SJSA1 (cell line): ENCODE data around the gene ST8SIA2. TPM values are rescaled to one million over a fixed set of nuclear protein-coding genes. Genes with fewer than 3 reads are reported as not detected.
A peak's percentile ranks its signal among the peaks of the same experiment; 100 is the strongest.

ENCODE experiments used
- DNase-seq, 2 experiments: peaks; one replicate each; pipeline ENCODE4 v3.0.0-alpha.2; 2015 to 2020; ENCODE audit warnings: low spot score in 2 of 2, low read depth in 1 of 2
- H3K27ac ChIP-seq: fragments of 250-450 bp; sonication (Bioruptor Pico); 2 replicates; pipeline ENCODE4 v1.5.1; 2020; ENCODE audit warnings: mild to moderate bottlenecking, moderate library complexity
- H3K27me3 ChIP-seq: fragments of 250-450 bp; sonication (Bioruptor Pico); replicated peaks from 2 replicates; pipeline ENCODE4 v1.5.1; 2020; ENCODE audit warnings: mild to moderate bottlenecking, moderate library complexity
- H3K36me3 ChIP-seq: fragments of 250-450 bp; sonication (Bioruptor Pico); 2 replicates; pipeline ENCODE4 v1.5.1; 2020; ENCODE audit warnings: mild to moderate bottlenecking
- H3K4me1 ChIP-seq: fragments of 250-450 bp; sonication (Bioruptor Pico); replicated peaks from 2 replicates; pipeline ENCODE4 v1.6.1; 2021; ENCODE audit warnings: mild to moderate bottlenecking
- H3K4me3 ChIP-seq: fragments of 250-450 bp; sonication (Bioruptor Pico); 2 replicates; pipeline ENCODE4 v1.5.1; 2020; ENCODE audit warnings: mild to moderate bottlenecking
- H3K9me3 ChIP-seq: fragments of 250-450 bp; sonication (Bioruptor Pico); replicated peaks from 2 replicates; pipeline ENCODE4 v1.5.1; 2020; ENCODE audit warnings: mild to moderate bottlenecking
- total RNA-seq: library from RNA; depleted of rRNA; stranded (reverse); fragments of >200 nt; shearing (Covaris generic); gene quantifications from 2 replicates; pipeline ENCODE4 v1.2.3, GENCODE V29; 2014; rRNA removed

ST8SIA2 gene
- total RNA-seq = 3.9 and 5.7 TPM in 2 replicates

GRCh38 chr15:92393071-92393979 lies at the start of gene ST8SIA2:
Gene ST8SIA2 (plus strand): TSS chr15:92393881. CDS start chr15:92394065, 184 bp downstream.
- no peaks in the 10 kb centered on the region for H3K9me3 ChIP-seq
- peak within 1 kb of the TSS; percentile 57 for H3K4me3 ChIP-seq
- H3K27ac ChIP-seq = no peak within 1 kb of the TSS

GRCh38 chr15:92343924-92344643 lies 49.6 kb upstream of the ST8SIA2 start:
- no peaks in the 10 kb centered on the region for H3K4me1 ChIP-seq
- H3K36me3 ChIP-seq = no peaks in the 10 kb centered on the region
- H3K4me3 ChIP-seq = no peak overlapping the region
- H3K9me3 ChIP-seq = no peaks in the 10 kb centered on the region
- DNase-seq = no peak
- H3K27ac ChIP-seq = no peak overlapping the region
- peaks cover 6% of the 10 kb centered on the region for H3K27me3 ChIP-seq

More at GRCh38 chr15:92393071-92393979, at the start of gene ST8SIA2:
- H3K4me1 ChIP-seq = peaks cover 16% of the 10 kb centered on the region
- H3K36me3 ChIP-seq = no peaks in the 10 kb centered on the region
- H3K27me3 ChIP-seq = peaks cover 59% of the 10 kb centered on the region
- peak; percentile 34 to 60 for DNase-seq

- Histone ChIP-seq H3K9me3 (no peaks in the 10 kb centered on the region), H3K36me3 (no peaks in the 10 kb centered on the region), H3K4me1 (no peaks in the 10 kb centered on the region), H3K27me3 (peaks cover 6% of the 10 kb centered on the region; the same call in 1 of the 2 replicates), H3K4me3 (no peak overlapping the region), H3K27ac (no peak overlapping the region)
- no peak for DNase-seq
These were observed 47.6 kb upstream of the ST8SIA2 start for GRCh38 chr15:92346063-92346462.

- Histone ChIP-seq H3K27ac (no peak overlapping the region), H3K36me3 (no peaks in the 10 kb centered on the region), H3K4me3 (no peak overlapping the region), H3K9me3 (no peaks in the 10 kb centered on the region), H3K27me3 (peaks cover 6% of the 10 kb centered on the region; the same call in 1 of the 2 replicates), H3K4me1 (no peaks in the 10 kb centered on the region)
- DNase-seq = no peak
These were observed 38.4 kb upstream of the ST8SIA2 start for GRCh38 chr15:92355307-92355706.

- H3K27ac ChIP-seq = no peak overlapping the region
- no peak for DNase-seq
- H3K36me3 ChIP-seq = no peaks in the 10 kb centered on the region
These were observed 32.2 kb upstream of the ST8SIA2 start for GRCh38 chr15:92361321-92362000.

GRCh38 chr15:92362001-92362350 lies 31.7 kb upstream of the ST8SIA2 start:
- H3K9me3 ChIP-seq = no peaks in the 10 kb centered on the region
- H3K27me3 ChIP-seq = peaks cover 11% of the 10 kb centered on the region
- no peaks in the 10 kb centered on the region for H3K36me3 ChIP-seq
- no peak overlapping the region for H3K27ac ChIP-seq
- DNase-seq = no peak
- H3K4me1 ChIP-seq = no peaks in the 10 kb centered on the region
- no peak overlapping the region for H3K4me3 ChIP-seq

More at GRCh38 chr15:92361321-92362000, 32.2 kb upstream of the ST8SIA2 start:
- Histone ChIP-seq H3K27me3 (peaks cover 14% of the 10 kb centered on the region), H3K4me1 (no peaks in the 10 kb centered on the region), H3K4me3 (no peak overlapping the region), H3K9me3 (no peaks in the 10 kb centered on the region)

- H3K9me3 ChIP-seq = no peaks in the 10 kb centered on the region
- no peak for DNase-seq
- no peak overlapping the region for H3K27ac ChIP-seq
- H3K4me1 ChIP-seq = no peaks in the 10 kb centered on the region
- H3K4me3 ChIP-seq = no peak overlapping the region
- H3K36me3 ChIP-seq = no peaks in the 10 kb centered on the region
- peaks cover 11% of the 10 kb centered on the region for H3K27me3 ChIP-seq
These were observed 28.6 kb upstream of the ST8SIA2 start for GRCh38 chr15:92365084-92365483.

- H3K4me3 ChIP-seq = no peak overlapping the region
These were observed 27.8 kb upstream of the ST8SIA2 start for GRCh38 chr15:92365906-92366305.

GRCh38 chr15:92366381-92366780 lies 27.3 kb upstream of the ST8SIA2 start:
- Histone ChIP-seq H3K9me3 (no peaks in the 10 kb centered on the region), H3K27me3 (peaks cover 11% of the 10 kb centered on the region), H3K27ac (no peak overlapping the region), H3K4me3 (no peak overlapping the region), H3K36me3 (no peaks in the 10 kb centered on the region), H3K4me1 (no peaks in the 10 kb centered on the region)
- no peak for DNase-seq

More at GRCh38 chr15:92365906-92366305, 27.8 kb upstream of the ST8SIA2 start:
- H3K9me3 ChIP-seq = no peaks in the 10 kb centered on the region
- no peak for DNase-seq
- H3K27ac ChIP-seq = no peak overlapping the region
- peaks cover 11% of the 10 kb centered on the region for H3K27me3 ChIP-seq
- no peaks in the 10 kb centered on the region for H3K4me1 ChIP-seq
- H3K36me3 ChIP-seq = no peaks in the 10 kb centered on the region

GRCh38 chr15:92375057-92375456 lies 18.6 kb upstream of the ST8SIA2 start:
- no peaks in the 10 kb centered on the region for H3K36me3 ChIP-seq
- no peak overlapping the region for H3K27ac ChIP-seq
- H3K4me1 ChIP-seq = no peaks in the 10 kb centered on the region
- no peak overlapping the region for H3K4me3 ChIP-seq
- peaks cover 9% of the 10 kb centered on the region for H3K27me3 ChIP-seq
- no peaks in the 10 kb centered on the region for H3K9me3 ChIP-seq
- DNase-seq = no peak

GRCh38 chr15:92376109-92376508 lies 17.6 kb upstream of the ST8SIA2 start:
- Histone ChIP-seq H3K36me3 (no peaks in the 10 kb centered on the region), H3K9me3 (no peaks in the 10 kb centered on the region), H3K4me1 (no peaks in the 10 kb centered on the region), H3K4me3 (no peak overlapping the region), H3K27me3 (peaks cover 9% of the 10 kb centered on the region), H3K27ac (no peak overlapping the region)
- no peak for DNase-seq

- no peaks in the 10 kb centered on the region for H3K36me3 ChIP-seq
- DNase-seq = no peak
- no peak overlapping the region for H3K4me3 ChIP-seq
These were observed 16.4 kb upstream of the ST8SIA2 start for GRCh38 chr15:92377083-92377789.

More at GRCh38 chr15:92377083-92377789, 16.4 kb upstream of the ST8SIA2 start:
- no peak overlapping the region for H3K27ac ChIP-seq
- H3K4me1 ChIP-seq = no peaks in the 10 kb centered on the region
- H3K27me3 ChIP-seq = peaks cover 8% of the 10 kb centered on the region
- no peaks in the 10 kb centered on the region for H3K9me3 ChIP-seq
